Measurements from ENCODE around the gene PLOD3.

PLOD3 gene

GRCh38 chr7:101239951-101240220 is 22.5 kb upstream of the PLOD3 start:
- no peak for TF ChIP-seq CTCF (IDR thresholded peaks at IDR 0.05; ENCODE audit: low read length)
- TF ChIP-seq EZH2 (IDR thresholded peaks at IDR 0.05; ENCODE audit: borderline replicate concordance, low read length): no peak
- no peak overlapping the region for H2AFZ ChIP-seq (ENCODE audit: low read length)
- no peak overlapping the region for H3K4me2 ChIP-seq (ENCODE audit: low read length)
- H3K36me3 ChIP-seq (ENCODE audit: insufficient read depth, low read length): peaks cover 54% of the 10 kb centered on the region
- no peaks in the 10 kb centered on the region for H3K9me3 ChIP-seq (ENCODE audit: low read length)
- no peak overlapping the region for H3K9ac ChIP-seq (ENCODE audit: low read length)
- no peaks in the 10 kb centered on the region for H3F3A ChIP-seq (ENCODE audit: insufficient read depth, low read length)
- peaks cover 14% of the 10 kb centered on the region for H3K4me1 ChIP-seq (ENCODE audit: insufficient read depth, low read length, severe bottlenecking)
- no peaks in the 10 kb centered on the region for H4K20me1 ChIP-seq (ENCODE audit: insufficient read depth, low read length)
- H3K27me3 ChIP-seq (ENCODE audit: insufficient read depth, low read length): no peaks in the 10 kb centered on the region
- H3K9me2 ChIP-seq (ENCODE audit: low read depth, low read length): no peaks in the 10 kb centered on the region
- no peak overlapping the region for H3K27ac ChIP-seq (ENCODE audit: low read depth, low read length, poor library complexity, severe bottlenecking)
- H3K79me2 ChIP-seq (ENCODE audit: insufficient read depth, low read length): peaks cover 8% of the 10 kb centered on the region; the same call in 1 of the 2 replicates
- H3K4me3 ChIP-seq (ENCODE audit: low read depth, low read length, poor library complexity, severe bottlenecking): no peak overlapping the region

- Histone ChIP-seq H3K27ac (ENCODE audit: low read depth, low read length, poor library complexity, severe bottlenecking) (no peak overlapping the region), H3K4me3 (ENCODE audit: low read depth, low read length, poor library complexity, severe bottlenecking) (no peak overlapping the region), H3K9ac (ENCODE audit: low read length) (no peak overlapping the region), H3K79me2 (ENCODE audit: insufficient read depth, low read length) (peaks cover 8% of the 10 kb centered on the region; the same call in 1 of the 2 replicates), H3K4me2 (ENCODE audit: low read length) (no peak overlapping the region), H3F3A (ENCODE audit: insufficient read depth, low read length) (no peaks in the 10 kb centered on the region), H3K27me3 (ENCODE audit: insufficient read depth, low read length) (no peaks in the 10 kb centered on the region), H4K20me1 (ENCODE audit: insufficient read depth, low read length) (no peaks in the 10 kb centered on the region), H3K36me3 (ENCODE audit: insufficient read depth, low read length) (peaks cover 54% of the 10 kb centered on the region), H2AFZ (ENCODE audit: low read length) (no peak overlapping the region), H3K9me2 (ENCODE audit: low read depth, low read length) (no peaks in the 10 kb centered on the region), H3K4me1 (ENCODE audit: insufficient read depth, low read length, severe bottlenecking) (peaks cover 14% of the 10 kb centered on the region), H3K9me3 (ENCODE audit: low read length) (no peaks in the 10 kb centered on the region)
- TF ChIP-seq EZH2 (IDR thresholded peaks at IDR 0.05; ENCODE audit: borderline replicate concordance, low read length): no peak
- no peak for TF ChIP-seq CTCF (IDR thresholded peaks at IDR 0.05; ENCODE audit: low read length)
These were observed 22.0 kb upstream of the PLOD3 start for GRCh38 chr7:101239191-101239950.

GRCh38 chr7:101238226-101239182 is 21.1 kb upstream of the PLOD3 start:
- Histone ChIP-seq H3K4me1 (ENCODE audit: insufficient read depth, low read length, severe bottlenecking) (peaks cover 7% of the 10 kb centered on the region), H3K27ac (ENCODE audit: low read depth, low read length, poor library complexity, severe bottlenecking) (no peak overlapping the region)

More at GRCh38 chr7:101238226-101239182, 21.1 kb upstream of the PLOD3 start:
- Histone ChIP-seq H3K9me2 (ENCODE audit: low read depth, low read length) (no peaks in the 10 kb centered on the region), H3K4me3 (ENCODE audit: low read depth, low read length, poor library complexity, severe bottlenecking) (no peak overlapping the region), H3K9ac (ENCODE audit: low read length) (no peak overlapping the region), H2AFZ (ENCODE audit: low read length) (no peak overlapping the region), H3F3A (ENCODE audit: insufficient read depth, low read length) (no peaks in the 10 kb centered on the region), H3K27me3 (ENCODE audit: insufficient read depth, low read length) (no peaks in the 10 kb centered on the region), H3K79me2 (ENCODE audit: insufficient read depth, low read length) (peaks cover 2% of the 10 kb centered on the region; the same call in 1 of the 2 replicates), H3K4me2 (ENCODE audit: low read length) (no peak overlapping the region), H3K9me3 (ENCODE audit: low read length) (no peaks in the 10 kb centered on the region), H3K36me3 (ENCODE audit: insufficient read depth, low read length) (peaks cover 50% of the 10 kb centered on the region), H4K20me1 (ENCODE audit: insufficient read depth, low read length) (no peaks in the 10 kb centered on the region)
- TF ChIP-seq EZH2 (IDR thresholded peaks at IDR 0.05; ENCODE audit: borderline replicate concordance, low read length) (no peak), CTCF (IDR thresholded peaks at IDR 0.05; ENCODE audit: low read length) (no peak)
